Stomach (tissue), 9 donors: ENCODE data around the gene ANAPC10. TPM values are rescaled to one million over a fixed set of nuclear protein-coding genes. Genes with fewer than 3 reads are reported as not detected.

Source experiments
- DNase-seq, 2 donors: peaks; one replicate each; pipeline versions ENCODE4 v3.0.0 to v3.0.0-alpha.2; 2013 to 2019
- H3K27ac ChIP-seq, 5 donors: fragments of 200-600 bp in 4 of 5; sonication (generic) in 4 of 5; one replicate each; pipeline ENCODE4 v1.5.1; 2013 to 2019; ENCODE audit warnings: mild to moderate bottlenecking in 1 of 5, moderate library complexity in 1 of 5
- H3K27me3 ChIP-seq, 3 donors: fragments of 200-600 bp; sonication (generic); one replicate each; pipeline ENCODE4 v1.5.1; 2017 to 2019; ENCODE audit warnings: mixed run types in 1 of 3
- H3K36me3 ChIP-seq, 4 donors: fragments of 200-600 bp; sonication (generic); 1 replicate in 3 of 4; 2 replicates in 1 of 4; pipeline ENCODE4 v1.5.1; 2016 to 2019
- H3K4me1 ChIP-seq, 4 donors: fragments of 200-600 bp; sonication (generic); one replicate each; pipeline ENCODE4 v1.5.1; 2016 to 2019
- H3K4me3 ChIP-seq, 4 donors: fragments of 200-600 bp; sonication (generic) in 3 of 4; one replicate each; pipeline ENCODE4 v1.5.1; 2016 to 2019; ENCODE audit warnings: mild to moderate bottlenecking in 1 of 4
- H3K9me3 ChIP-seq, 4 donors: fragments of 200-600 bp; sonication (generic); one replicate each; pipeline ENCODE4 v1.5.1; 2016 to 2019
- EP300 ChIP-seq: sonication (generic); formaldehyde crosslinking; IDR thresholded peaks from one replicate; pipeline ENCODE4 v1.6.1; 2017; ENCODE audit warnings: antibody characterized with exemption
- POLR2A ChIP-seq, 4 donors: fragments of 450-650 bp; IDR thresholded peaks; one replicate each; pipeline ENCODE4 v1.6.1; 2016; ENCODE audit warnings: antibody characterized with exemption in 4 of 4, control low read depth in 2 of 4, mild to moderate bottlenecking in 1 of 4, moderate library complexity in 1 of 4
- POLR2AphosphoS5 ChIP-seq, 3 donors: sonication (generic); formaldehyde crosslinking; IDR thresholded peaks; one replicate each; pipeline ENCODE4 v1.6.1; 2016; ENCODE audit warnings: antibody characterized with exemption in 3 of 3
- WGBS, 5 donors: extraction: QIAGEN DNeasy Blood & Tissue Kit in 3 of 5; methylation state at CpG; one replicate each; pipeline versions ENCODE4 v1.1.5 to v1.1.7; 2013 to 2018; 5-methylcytosine and 5-hydroxymethylcytosine counted together
- intact Hi-C: fragments of 100-400 bp; cut with DNase I; formaldehyde crosslinking; loops from one replicate; pipeline ENCODE4 v1.15.1; 2023; ENCODE audit warnings: low total_unique reads
- polyA plus RNA-seq, 3 donors: library from polyadenylated mRNA; stranded (reverse); fragments of 200-250 nt; gene quantifications; one replicate each; pipeline ENCODE4 v1.2.3, GENCODE V29; 2013
- total RNA-seq, 5 donors: library from RNA; depleted of rRNA; stranded (reverse); fragments of >200 nt; gene quantifications; one replicate each; pipeline versions ENCODE4 v1.1.0 to v1.2.3, GENCODE V29; 2014 to 2016
- TF ChIP-seq, protein P1 (sequence below), 7 experiments: fragments of 450-650 bp in 4 of 7; fragments of 200-600 bp in 3 of 7; sonication (generic) in 3 of 7; IDR thresholded peaks; one replicate each; pipeline ENCODE4 v1.5.1; 2016 to 2019; ENCODE audit warnings: antibody characterized with exemption in 7 of 7, control low read depth in 2 of 7, mild to moderate bottlenecking in 1 of 7
- donor health status: healthy with polysubstance abuse.
- donor health status: Bipolar disorder and iron deficiency.
- donor health status: healthy.

The ANAPC10 gene
- total and polyA plus RNA-seq, 8 donors = 2.6 to 42.0 (median 14.0) TPM

DNA sequence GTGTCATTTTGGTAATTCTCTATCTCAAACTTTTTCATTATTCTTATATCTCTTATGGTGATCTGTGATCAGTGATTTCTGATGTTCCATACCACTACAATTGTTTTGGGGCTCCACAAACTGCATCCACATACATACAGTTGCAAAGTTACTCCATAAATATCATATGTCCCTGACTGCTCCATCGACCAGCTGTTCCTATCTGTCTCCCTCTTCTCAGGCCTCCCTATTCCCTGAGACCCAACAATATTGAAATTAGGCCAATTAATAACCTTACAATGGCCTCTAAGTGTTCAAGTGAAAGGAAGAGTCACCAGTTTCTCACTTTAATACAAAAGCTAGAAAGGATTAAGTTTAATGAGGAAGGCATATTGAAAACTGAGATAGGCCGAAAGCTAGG lies 108.7 kb downstream of the ANAPC10 start:
- H3K4me3 ChIP-seq = no peak overlapping the region
- no peaks in the 10 kb centered on the region for H3K9me3 ChIP-seq
- H3K36me3 ChIP-seq = peaks cover 0 to 25% (median 5%) of the 10 kb centered on the region in 4 donors
- H3K27ac ChIP-seq = no peak overlapping the region
- no peaks in the 10 kb centered on the region for H3K4me1 ChIP-seq
- 83 to 88% (median 85%) methylated on average over 2 of the region's 2 CpGs for WGBS, 5 donors
- no peaks in the 10 kb centered on the region for H3K27me3 ChIP-seq
- no peak for DNase-seq
- intact Hi-C loops = no loop called here
- TF ChIP-seq EP300 = no peak
- TF ChIP-seq, protein P1, sequence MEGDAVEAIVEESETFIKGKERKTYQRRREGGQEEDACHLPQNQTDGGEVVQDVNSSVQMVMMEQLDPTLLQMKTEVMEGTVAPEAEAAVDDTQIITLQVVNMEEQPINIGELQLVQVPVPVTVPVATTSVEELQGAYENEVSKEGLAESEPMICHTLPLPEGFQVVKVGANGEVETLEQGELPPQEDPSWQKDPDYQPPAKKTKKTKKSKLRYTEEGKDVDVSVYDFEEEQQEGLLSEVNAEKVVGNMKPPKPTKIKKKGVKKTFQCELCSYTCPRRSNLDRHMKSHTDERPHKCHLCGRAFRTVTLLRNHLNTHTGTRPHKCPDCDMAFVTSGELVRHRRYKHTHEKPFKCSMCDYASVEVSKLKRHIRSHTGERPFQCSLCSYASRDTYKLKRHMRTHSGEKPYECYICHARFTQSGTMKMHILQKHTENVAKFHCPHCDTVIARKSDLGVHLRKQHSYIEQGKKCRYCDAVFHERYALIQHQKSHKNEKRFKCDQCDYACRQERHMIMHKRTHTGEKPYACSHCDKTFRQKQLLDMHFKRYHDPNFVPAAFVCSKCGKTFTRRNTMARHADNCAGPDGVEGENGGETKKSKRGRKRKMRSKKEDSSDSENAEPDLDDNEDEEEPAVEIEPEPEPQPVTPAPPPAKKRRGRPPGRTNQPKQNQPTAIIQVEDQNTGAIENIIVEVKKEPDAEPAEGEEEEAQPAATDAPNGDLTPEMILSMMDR (IDR thresholded peaks at IDR 0.05) = no peak
- no peak for TF ChIP-seq POLR2A (IDR thresholded peaks at IDR 0.05)
- TF ChIP-seq POLR2AphosphoS5 (IDR thresholded peaks at IDR 0.05) = no peak

DNA sequence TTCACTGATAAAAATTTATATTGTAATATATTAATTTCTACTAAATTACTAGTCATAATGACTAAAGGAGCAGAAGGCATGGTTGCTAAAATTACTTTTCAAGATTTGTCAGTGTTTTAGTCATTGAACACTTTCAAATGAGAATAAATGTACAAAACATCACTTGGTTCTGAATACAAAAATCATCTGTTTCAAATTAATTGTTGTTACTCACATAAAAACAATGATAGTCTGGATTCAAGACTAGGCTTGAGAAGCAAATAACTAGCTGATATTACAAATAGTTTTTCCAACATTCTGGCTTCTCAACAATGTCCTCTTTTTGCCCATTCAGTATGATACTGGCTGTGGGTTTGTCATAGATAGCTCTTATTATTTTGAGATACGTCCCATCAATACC lies 112.5 kb downstream of the ANAPC10 start:
- WGBS, 5 donors = 83 to 94% (median 88%) methylated on average over 1 of the region's 1 CpG
- intact Hi-C loops = no loop called here

DNA sequence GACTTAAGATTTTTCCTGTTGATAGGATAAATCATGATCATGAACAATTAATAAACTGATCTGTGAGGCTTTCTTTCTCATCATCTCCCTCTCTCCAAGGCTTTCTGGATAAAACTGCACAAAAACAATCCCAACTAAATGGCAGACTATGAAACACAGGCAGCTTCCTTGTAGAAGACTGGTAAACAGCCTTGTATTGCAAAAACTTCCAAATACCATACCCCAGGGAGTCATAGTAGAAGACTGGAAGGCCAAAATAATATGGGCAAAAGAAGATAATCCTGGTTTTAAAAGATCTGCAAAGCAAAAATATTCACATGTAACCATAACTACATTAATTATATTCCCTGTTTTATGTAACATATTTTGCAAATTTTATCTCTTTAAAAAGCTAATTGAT lies 113.0 kb downstream of the ANAPC10 start:
- no peaks in the 10 kb centered on the region for H3K36me3 ChIP-seq
- intact Hi-C loops = no loop called here
- H3K27ac ChIP-seq = no peak overlapping the region
- TF ChIP-seq, protein P1 (IDR thresholded peaks at IDR 0.05) = no peak
- no peak for TF ChIP-seq EP300
- TF ChIP-seq POLR2AphosphoS5 (IDR thresholded peaks at IDR 0.05) = no peak
- TF ChIP-seq POLR2A (IDR thresholded peaks at IDR 0.05) = no peak
- no peak for DNase-seq
- H3K4me1 ChIP-seq = no peaks in the 10 kb centered on the region
- peaks cover 0 to 22% (median 12%) of the 10 kb centered on the region in 4 donors for H3K9me3 ChIP-seq
- H3K27me3 ChIP-seq = no peaks in the 10 kb centered on the region
- H3K4me3 ChIP-seq = no peak overlapping the region

More for the DNA sequence above, 112.5 kb downstream of the ANAPC10 start:
- Histone ChIP-seq H3K27ac (no peak overlapping the region), H3K36me3 (peaks cover 0 to 5% (median 2%) of the 10 kb centered on the region in 4 donors), H3K9me3 (peaks cover 0 to 18% (median 7%) of the 10 kb centered on the region in 4 donors), H3K4me3 (no peak overlapping the region), H3K4me1 (no peaks in the 10 kb centered on the region), H3K27me3 (no peaks in the 10 kb centered on the region)
- TF ChIP-seq, protein P1 (IDR thresholded peaks at IDR 0.05) = no peak
- no peak for TF ChIP-seq EP300
- no peak for TF ChIP-seq POLR2A (IDR thresholded peaks at IDR 0.05)
- TF ChIP-seq POLR2AphosphoS5 (IDR thresholded peaks at IDR 0.05) = no peak
- DNase-seq = no peak

DNA sequence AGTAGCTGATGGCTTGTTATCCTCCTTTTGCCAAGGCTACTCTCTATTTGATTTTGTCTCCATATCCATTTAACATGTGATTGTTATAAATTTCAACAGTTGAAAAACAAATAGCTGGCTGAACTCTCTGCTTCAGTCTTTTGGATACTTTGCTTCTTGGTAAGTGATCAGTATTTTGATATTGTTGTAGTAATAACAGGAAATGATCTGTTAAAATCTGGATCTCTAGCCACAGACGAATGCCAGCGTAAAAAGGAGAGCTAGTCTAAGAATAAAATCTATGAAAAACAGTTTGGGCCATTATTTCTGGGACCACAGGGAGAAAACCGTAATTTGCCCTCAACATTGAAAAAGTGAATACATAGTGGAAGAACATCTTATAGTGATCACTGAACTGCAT lies 113.8 kb downstream of the ANAPC10 start:
- no peaks in the 10 kb centered on the region for H3K4me1 ChIP-seq
- 73 to 81% (median 81%) methylated on average over 3 of the region's 3 CpGs for WGBS, 5 donors
- intact Hi-C loops = no loop called here
- H3K9me3 ChIP-seq = peaks cover 0 to 29% (median 15%) of the 10 kb centered on the region in 4 donors
- DNase-seq = no peak
- no peaks in the 10 kb centered on the region for H3K36me3 ChIP-seq
- H3K27me3 ChIP-seq = no peaks in the 10 kb centered on the region
- no peak overlapping the region for H3K27ac ChIP-seq
- no peak overlapping the region for H3K4me3 ChIP-seq
- TF ChIP-seq POLR2A (IDR thresholded peaks at IDR 0.05) = no peak
- TF ChIP-seq, protein P1 (IDR thresholded peaks at IDR 0.05) = no peak
- TF ChIP-seq POLR2AphosphoS5 (IDR thresholded peaks at IDR 0.05) = no peak
- no peak for TF ChIP-seq EP300
